Tibial artery (tissue), 4 donors: Measurements from ENCODE around the gene SPAG4.
A peak's percentile ranks its signal among the peaks of the same experiment; 100 is the strongest.

Source experiments
- DNase-seq, 2 donors: peaks; one replicate each; pipeline ENCODE4 v3.0.0-alpha.2; 2019
- H3K27ac ChIP-seq, 2 donors: fragments of 200-600 bp; sonication (generic) in 1 of 2; 1 replicate in 1 of 2; 2 replicates in 1 of 2; pipeline ENCODE4 v1.5.1; 2018 to 2019; ENCODE audit warnings: mild to moderate bottlenecking in 1 of 2
- H3K27me3 ChIP-seq, 2 donors: fragments of 200-600 bp; sonication (generic) in 1 of 2; one replicate each; pipeline versions ENCODE4 v1.5.1 to v1.6.0; 2016 to 2019
- H3K36me3 ChIP-seq, 3 donors: fragments of 200-600 bp; sonication (generic) in 2 of 3; one replicate each; pipeline ENCODE4 v1.5.1; 2016 to 2019; ENCODE audit warnings: mild to moderate bottlenecking in 2 of 3
- H3K4me1 ChIP-seq, 4 donors: fragments of 200-600 bp; sonication (generic) in 2 of 4; 1 replicate in 3 of 4; 2 replicates in 1 of 4; pipeline ENCODE4 v1.5.1; 2016 to 2019
- H3K4me3 ChIP-seq, 2 donors: fragments of 200-600 bp; sonication (generic) in 1 of 2; 1 replicate in 1 of 2; 2 replicates in 1 of 2; pipeline ENCODE4 v1.5.1; 2018 to 2019; ENCODE audit warnings: mild to moderate bottlenecking in 2 of 2
- H3K9me3 ChIP-seq, 3 donors: fragments of 200-600 bp; sonication (generic) in 1 of 3; one replicate each; pipeline ENCODE4 v1.5.1; 2016 to 2019
- intact Hi-C: fragments of 100-400 bp; cut with DNase I; formaldehyde crosslinking; loops from one replicate; pipeline ENCODE4 v1.15.0; 2023; ENCODE audit warnings: low total_unique reads
- TF ChIP-seq, protein P1 (sequence below), 2 experiments: fragments of 200-600 bp in 1 of 2; fragments of 450-650 bp in 1 of 2; IDR thresholded peaks; one replicate each; pipeline ENCODE4 v1.5.1; 2017 to 2019; ENCODE audit warnings: antibody characterized with exemption in 2 of 2, mild to moderate bottlenecking in 1 of 2, moderate library complexity in 1 of 2

Gene SPAG4

DNA sequence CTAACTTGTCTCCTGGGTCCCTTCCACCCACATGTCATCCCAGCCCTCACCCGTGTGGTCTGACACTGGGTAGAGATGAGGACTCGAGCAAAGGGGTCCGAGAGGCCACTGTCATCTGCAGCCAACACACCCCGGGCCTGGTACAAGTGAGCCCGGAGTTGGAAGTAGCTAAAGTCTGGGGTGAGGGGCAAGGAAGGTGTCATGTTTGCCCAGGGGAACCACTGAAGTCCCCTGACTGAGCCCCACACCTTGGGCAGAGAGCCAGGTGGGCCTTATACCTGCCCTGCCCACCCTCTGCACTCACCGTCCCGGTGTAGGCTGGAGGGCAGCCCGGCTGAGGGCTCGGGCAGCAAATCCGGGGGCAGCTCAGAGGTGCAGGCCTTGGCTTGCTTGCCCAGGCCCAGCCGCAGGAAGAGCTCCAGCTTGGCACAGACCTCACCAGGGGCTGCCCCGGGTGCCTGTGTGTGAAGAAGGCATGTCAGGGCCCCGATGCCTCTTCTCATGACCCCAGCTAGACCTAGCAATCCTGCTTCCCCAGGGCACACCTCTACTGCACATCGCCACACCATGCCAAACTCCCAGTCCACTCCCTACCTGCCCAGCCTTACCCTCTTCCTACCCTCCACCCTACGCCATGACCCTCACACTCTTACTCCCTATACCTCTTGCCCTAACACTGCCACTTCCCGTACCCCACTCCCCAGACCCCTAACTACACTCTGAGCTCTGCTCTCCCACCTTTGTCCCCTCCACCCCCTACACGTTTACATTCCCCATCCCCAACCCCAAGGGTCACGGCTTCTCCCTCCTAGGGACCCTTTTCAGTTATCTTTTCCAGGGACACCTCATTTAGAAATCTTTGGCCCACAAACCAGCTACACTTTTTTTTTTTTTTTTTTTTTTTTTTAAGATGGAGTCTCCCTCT lies 31.7 kb upstream of the SPAG4 start:
- H3K27me3 ChIP-seq, result peaks cover 0 to 2% of the 10 kb centered on the region in 2 donors
- no peak for DNase-seq
- TF ChIP-seq, protein P1, sequence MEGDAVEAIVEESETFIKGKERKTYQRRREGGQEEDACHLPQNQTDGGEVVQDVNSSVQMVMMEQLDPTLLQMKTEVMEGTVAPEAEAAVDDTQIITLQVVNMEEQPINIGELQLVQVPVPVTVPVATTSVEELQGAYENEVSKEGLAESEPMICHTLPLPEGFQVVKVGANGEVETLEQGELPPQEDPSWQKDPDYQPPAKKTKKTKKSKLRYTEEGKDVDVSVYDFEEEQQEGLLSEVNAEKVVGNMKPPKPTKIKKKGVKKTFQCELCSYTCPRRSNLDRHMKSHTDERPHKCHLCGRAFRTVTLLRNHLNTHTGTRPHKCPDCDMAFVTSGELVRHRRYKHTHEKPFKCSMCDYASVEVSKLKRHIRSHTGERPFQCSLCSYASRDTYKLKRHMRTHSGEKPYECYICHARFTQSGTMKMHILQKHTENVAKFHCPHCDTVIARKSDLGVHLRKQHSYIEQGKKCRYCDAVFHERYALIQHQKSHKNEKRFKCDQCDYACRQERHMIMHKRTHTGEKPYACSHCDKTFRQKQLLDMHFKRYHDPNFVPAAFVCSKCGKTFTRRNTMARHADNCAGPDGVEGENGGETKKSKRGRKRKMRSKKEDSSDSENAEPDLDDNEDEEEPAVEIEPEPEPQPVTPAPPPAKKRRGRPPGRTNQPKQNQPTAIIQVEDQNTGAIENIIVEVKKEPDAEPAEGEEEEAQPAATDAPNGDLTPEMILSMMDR (IDR thresholded peaks at IDR 0.05), result no peak
- no peaks in the 10 kb centered on the region for H3K4me1 ChIP-seq
- no peak overlapping the region for H3K27ac ChIP-seq
- H3K9me3 ChIP-seq, result no peaks in the 10 kb centered on the region
- H3K36me3 ChIP-seq, result no peaks in the 10 kb centered on the region
- intact Hi-C loops, result no loop called here
- H3K4me3 ChIP-seq, result no peak overlapping the region

DNA sequence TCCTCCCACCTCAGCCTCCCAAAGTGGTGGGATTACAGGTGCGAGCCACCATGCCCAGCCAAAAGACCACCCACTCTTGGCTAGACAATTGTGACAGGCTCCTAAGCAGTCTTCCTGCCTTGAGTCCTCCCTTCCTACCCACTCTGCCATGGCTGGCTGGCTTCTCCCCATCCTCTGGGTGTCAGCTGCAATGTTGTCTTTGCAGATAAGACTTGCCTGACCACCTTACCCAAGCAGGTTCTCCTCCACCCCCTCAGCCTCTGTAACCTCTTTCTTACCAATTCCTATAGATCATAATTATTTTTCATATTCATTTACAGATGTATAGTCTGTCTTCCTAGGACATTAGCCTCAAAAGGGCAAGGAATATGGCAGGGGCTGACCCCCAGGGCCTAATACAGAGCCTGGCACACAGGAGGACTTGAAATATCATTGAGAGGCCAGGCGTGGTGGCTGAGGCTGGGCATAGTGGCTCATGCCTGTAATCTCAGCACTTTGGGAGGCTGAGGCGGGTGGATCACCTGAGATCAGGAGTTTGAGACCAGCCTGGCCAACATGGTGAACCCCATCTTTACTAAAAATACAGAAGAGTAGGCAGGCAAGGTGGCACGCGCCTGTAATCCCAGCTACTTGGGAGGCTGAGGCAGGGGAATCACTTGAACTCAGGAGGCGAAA lies 28.7 kb upstream of the SPAG4 start:
- no peak overlapping the region for H3K4me3 ChIP-seq
- no peaks in the 10 kb centered on the region for H3K36me3 ChIP-seq
- TF ChIP-seq, protein P1 (IDR thresholded peaks at IDR 0.05), result no peak
- no peak overlapping the region for H3K27ac ChIP-seq
- H3K27me3 ChIP-seq, result no peaks in the 10 kb centered on the region
- H3K9me3 ChIP-seq, result no peaks in the 10 kb centered on the region
- intact Hi-C loops, result no loop called here
- H3K4me1 ChIP-seq, result no peaks in the 10 kb centered on the region
- DNase-seq, result no peak

DNA sequence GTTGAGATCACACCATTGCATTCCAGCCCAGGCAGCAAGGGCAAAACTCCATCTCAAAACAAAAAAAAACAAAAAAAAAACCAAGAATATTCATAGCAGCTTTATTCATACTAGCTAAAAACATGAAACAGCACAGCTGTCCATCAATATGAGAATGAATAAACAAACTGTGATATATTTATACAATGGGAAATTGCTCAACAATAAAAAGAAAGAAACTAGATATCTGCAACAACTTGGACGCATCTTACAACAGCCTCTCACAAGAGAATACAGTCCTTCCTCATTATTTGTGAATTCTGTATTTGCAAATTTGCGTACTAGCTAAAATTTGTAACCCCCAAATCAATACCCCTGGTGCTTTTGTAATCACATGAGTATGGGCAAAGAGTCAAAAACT lies 28.2 kb upstream of the SPAG4 start:
- DNase-seq, result no peak
- TF ChIP-seq, protein P1 (IDR thresholded peaks at IDR 0.05), result no peak

DNA sequence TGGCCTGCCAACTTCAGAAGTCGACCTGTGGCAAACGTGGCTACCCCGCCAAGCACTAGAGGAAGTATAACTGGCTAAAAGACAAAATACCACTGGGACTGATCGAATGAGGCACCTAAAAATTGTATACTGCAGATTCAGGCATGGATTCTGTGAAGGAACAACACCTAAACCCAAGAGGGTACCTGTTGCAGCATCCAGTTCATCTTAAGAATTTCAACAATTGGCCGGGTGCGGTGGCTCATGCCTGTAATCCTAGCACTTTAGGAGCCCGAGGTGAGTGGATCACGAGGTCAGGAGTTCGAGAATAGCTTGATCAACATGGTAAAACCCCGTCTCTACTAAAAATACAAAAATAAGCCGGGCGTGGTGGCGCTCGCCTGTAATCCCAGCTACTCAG lies 27.2 kb upstream of the SPAG4 start:
- H3K27me3 ChIP-seq, result no peaks in the 10 kb centered on the region
- DNase-seq, result no peak
- intact Hi-C loops, result no loop called here
- no peaks in the 10 kb centered on the region for H3K4me1 ChIP-seq
- TF ChIP-seq, protein P1 (IDR thresholded peaks at IDR 0.05), result no peak
- no peak overlapping the region for H3K27ac ChIP-seq
- H3K4me3 ChIP-seq, result no peak overlapping the region
- H3K9me3 ChIP-seq, result no peaks in the 10 kb centered on the region
- no peaks in the 10 kb centered on the region for H3K36me3 ChIP-seq

More for the DNA sequence above, 28.2 kb upstream of the SPAG4 start:
- intact Hi-C loops, result no loop called here
- no peaks in the 10 kb centered on the region for H3K9me3 ChIP-seq
- H3K27ac ChIP-seq, result no peak overlapping the region
- H3K36me3 ChIP-seq, result no peaks in the 10 kb centered on the region
- H3K27me3 ChIP-seq, result no peaks in the 10 kb centered on the region
- no peaks in the 10 kb centered on the region for H3K4me1 ChIP-seq
- no peak overlapping the region for H3K4me3 ChIP-seq

DNA sequence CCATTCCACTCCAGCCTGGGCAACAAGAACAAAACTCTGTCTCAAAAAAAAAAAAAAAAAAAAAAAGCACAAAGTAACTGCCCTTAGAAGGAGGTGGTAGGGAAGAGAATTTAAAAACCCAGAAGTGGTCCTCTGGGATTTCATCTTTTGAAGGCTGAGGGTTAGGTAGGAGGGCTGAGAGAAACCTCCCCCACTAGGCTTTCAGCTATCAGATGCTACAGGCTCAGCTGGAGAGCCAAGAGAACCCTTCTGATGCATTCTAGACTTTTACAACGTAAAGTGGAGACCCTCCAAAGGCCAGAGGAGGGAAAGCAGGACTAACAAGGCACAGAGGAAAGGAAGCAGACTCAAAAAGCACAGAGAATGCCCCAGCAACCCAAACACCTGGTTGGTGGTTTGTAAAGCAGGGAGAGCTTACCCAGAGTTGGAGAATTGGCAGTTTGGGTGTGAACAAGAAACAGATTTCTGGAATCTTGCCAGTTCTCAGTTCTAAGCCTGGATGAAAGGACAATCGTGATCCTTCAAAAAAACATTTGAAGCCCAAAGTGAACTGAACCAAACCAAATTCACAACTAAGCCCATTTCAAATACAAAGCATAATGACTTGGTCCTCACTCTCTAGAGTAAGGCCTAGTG lies 23.2 kb upstream of the SPAG4 start:
- Histone ChIP-seq H3K27me3 (peaks cover 0 to 4% of the 10 kb centered on the region in 2 donors), H3K4me1 (no peaks in the 10 kb centered on the region), H3K4me3 (no peak overlapping the region), H3K27ac (no peak overlapping the region), H3K9me3 (no peaks in the 10 kb centered on the region), H3K36me3 (no peaks in the 10 kb centered on the region)
- TF ChIP-seq, protein P1 (IDR thresholded peaks at IDR 0.05), result no peak
- peak in 1 of 2 donors; percentile 1 for DNase-seq
- intact Hi-C loops, result no loop called here
